T-cell (primary cell): ENCODE measurements around the gene SH2D7. TPM values are rescaled to one million over a fixed set of nuclear protein-coding genes. Genes with fewer than 3 reads are reported as not detected.

Experiments used
- ATAC-seq, 4 experiments: fragments of 200-7000 bp in 3 of 4; fragments of 150-1000 bp in 1 of 4; cut with Tn5 transposase; replicated peaks in 1 of 4; 1 replicate in 3 of 4; 2 replicates in 1 of 4; pipeline ENCODE4 v1.10.0; 2021; ENCODE audit warnings: moderate library complexity in 3 of 4, mild to moderate bottlenecking in 2 of 4, moderate number of reproducible peaks in 1 of 4
- CTCF ChIA-PET, 2 donors: fragments of 300-600 bp; sonication (Branson Sonifier 250); formaldehyde crosslinking; loops; one replicate each; lab custom pipeline; 2022; ENCODE audit warnings: antibody characterized with exemption in 2 of 2; lab: Charles Lee
- POLR2A ChIA-PET, 2 donors: fragments of 300-600 bp; sonication (Branson Sonifier 250); formaldehyde crosslinking; loops; one replicate each; lab custom pipeline; 2022; ENCODE audit warnings: antibody characterized with exemption in 2 of 2; lab: Charles Lee
- DNase-seq, 35 experiments: peaks; one replicate each; pipeline versions ENCODE4 v3.0.0 to v3.0.0-alpha.2; 2013 to 2023
- H3K27ac ChIP-seq: one replicate; pipeline ENCODE4 v1.5.1; 2013; ENCODE audit warnings: low read length
- H3K27me3 ChIP-seq, 2 experiments: replicated peaks in 1 of 2; 1 replicate in 1 of 2; 2 replicates in 1 of 2; pipeline versions ENCODE4 v1.6.1 to v1.7.0; 2013; ENCODE audit warnings: low read length in 1 of 2, mixed read lengths in 1 of 2; ENCODE audit not compliant: control insufficient read depth in 2 of 2, insufficient read depth in 2 of 2; ENCODE audit errors: extremely low read depth in 1 of 2
- H3K36me3 ChIP-seq, 2 donors: 1 replicate in 1 of 2; 2 replicates in 1 of 2; pipeline versions ENCODE4 v1.6.1 to v1.7.0; 2013; ENCODE audit warnings: low read length in 1 of 2; ENCODE audit not compliant: control insufficient read depth in 2 of 2, insufficient read depth in 1 of 2; ENCODE audit errors: extremely low read depth in 1 of 2
- H3K4me1 ChIP-seq, 2 experiments: 1 replicate in 1 of 2; 2 replicates in 1 of 2; pipeline versions ENCODE4 v1.6.1 to v1.7.0; 2013; ENCODE audit warnings: low read length in 2 of 2, mixed read lengths in 1 of 2; ENCODE audit not compliant: insufficient read depth in 2 of 2, control insufficient read depth in 1 of 2; ENCODE audit errors: extremely low read depth in 1 of 2
- H3K4me3 ChIP-seq, 2 donors: 1 replicate in 1 of 2; 2 replicates in 1 of 2; pipeline versions ENCODE4 v1.5.1 to v1.7.0; 2013; ENCODE audit warnings: mild to moderate bottlenecking in 2 of 2, low read length in 1 of 2, moderate library complexity in 1 of 2; ENCODE audit not compliant: control insufficient read depth in 1 of 2; ENCODE audit errors: extremely low read depth in 1 of 2
- H3K9me3 ChIP-seq: 2 replicates; pipeline ENCODE4 v1.7.0; 2013
- H3K27ac Mint-ChIP-seq, 2 donors: one replicate each; pipeline ENCODE4 v1.8.0; 2020 to 2021; ENCODE audit warnings: mild to moderate bottlenecking in 2 of 2, mixed read lengths in 2 of 2
- H3K27me3 Mint-ChIP-seq, 2 donors: one replicate each; pipeline ENCODE4 v1.8.0; 2021 to 2022; ENCODE audit warnings: mixed read lengths in 2 of 2
- H3K36me3 Mint-ChIP-seq: one replicate; pipeline ENCODE4 v1.8.0; 2021; ENCODE audit warnings: mixed read lengths
- H3K4me1 Mint-ChIP-seq, 3 donors: one replicate each; pipeline ENCODE4 v1.8.0; 2020 to 2022; ENCODE audit warnings: mixed read lengths in 3 of 3, mild to moderate bottlenecking in 1 of 3
- H3K4me3 Mint-ChIP-seq, 3 donors: one replicate each; pipeline ENCODE4 v1.8.0; 2020 to 2022; ENCODE audit warnings: mild to moderate bottlenecking in 3 of 3, mixed read lengths in 3 of 3, moderate library complexity in 3 of 3
- H3K9me3 Mint-ChIP-seq, 3 donors: one replicate each; pipeline ENCODE4 v1.8.0; 2020 to 2022; ENCODE audit warnings: mixed read lengths in 3 of 3
- WGBS: methylation state at CpG from one replicate; pipeline ENCODE4 v1.1.5; 2013; ENCODE audit warnings: missing lambda C conversion rate; ENCODE audit not compliant: insufficient coverage; 5-methylcytosine and 5-hydroxymethylcytosine counted together
- total RNA-seq, 35 experiments: library from RNA in 6 of 35; stranded (reverse) in 6 of 35; fragments of 120-200 nt in 1 of 35; gene quantifications; one replicate each; pipeline versions ENCODE4 v1.2.1 to v1.2.4 and lab custom pipeline; 2013 to 2026

The SH2D7 gene
- total RNA-seq, 5 donors from 2014 or later (not counting 1 experiment from before 2014, with no cell fraction given): not detected

GRCh38 chr15:78103406-78104118 is 11.2 kb downstream of the SH2D7 start:
- WGBS: 44% methylated on average over 9 of the region's 12 CpGs
- H3K4me1 ChIP-seq: peaks cover 17 to 50% of the 10 kb centered on the region in 2 experiments
- POLR2A ChIA-PET: no interaction called here

DNA sequence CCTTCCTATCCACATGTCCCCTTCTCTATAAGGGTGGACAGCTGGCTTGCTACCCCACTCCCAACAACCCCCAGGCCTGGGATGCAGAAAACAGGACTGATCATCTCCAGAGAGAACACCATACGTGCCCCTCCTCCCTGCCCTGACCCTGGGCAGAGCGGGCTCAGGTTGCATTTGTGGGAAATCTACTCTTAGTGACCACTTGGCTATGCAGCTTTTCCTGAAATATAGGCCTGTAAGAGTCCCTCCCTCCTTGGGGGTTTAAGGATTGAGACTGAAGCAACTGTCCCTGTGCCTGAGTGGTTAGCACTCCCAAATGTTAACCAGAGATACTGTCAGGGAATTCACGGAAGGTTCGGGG is 11.7 kb downstream of the SH2D7 start:
- DNase-seq: no peak
- Mint-ChIP-seq H3K27me3 (no peaks in the 10 kb centered on the region), H3K27ac (peak overlapping the region; percentile 91 to 95), H3K36me3 (no peaks in the 10 kb centered on the region), H3K9me3 (no peaks in the 10 kb centered on the region), H3K4me3 (peak overlapping the region in 2 of 3 donors; percentile 18 to 74), H3K4me1 (peaks cover 32 to 59% (median 43%) of the 10 kb centered on the region in 3 donors)
- peak overlapping the region in 1 of 2 donors; percentile 30 for H3K4me3 ChIP-seq
- peak overlapping the region; percentile 75 for H3K27ac ChIP-seq
- peaks cover 0 to 3% of the 10 kb centered on the region in 2 experiments for H3K27me3 ChIP-seq
- H3K4me1 ChIP-seq: peaks cover 17 to 51% of the 10 kb centered on the region in 2 experiments
- no peaks in the 10 kb centered on the region for H3K9me3 ChIP-seq
- no peaks in the 10 kb centered on the region for H3K36me3 ChIP-seq
- ChIA-PET CTCF (interaction anchor here (0.6 to 2.2 kb wide), 3 partner anchors 52 to 104 kb away, joined by 3 to 5 read pairs (median 3); no protein-coding TSS in a partner anchor), POLR2A (interaction anchor here in 1 of 2 donors (0.6 kb wide), 1 partner anchor 779 kb away, joined by 3 read pairs; no protein-coding TSS in a partner anchor)
- peak in 1 of 4 experiments; percentile 21 for ATAC-seq
- WGBS: 100% methylated on average over 2 of the region's 4 CpGs

More at GRCh38 chr15:78103406-78104118, 11.2 kb downstream of the SH2D7 start:
- Mint-ChIP-seq H3K36me3 (no peaks in the 10 kb centered on the region), H3K4me3 (peak overlapping the region in 2 of 3 donors; percentile 18 to 74), H3K4me1 (peaks cover 32 to 56% (median 43%) of the 10 kb centered on the region in 3 donors), H3K27ac (peak overlapping the region; percentile 91 to 95), H3K27me3 (no peaks in the 10 kb centered on the region), H3K9me3 (no peaks in the 10 kb centered on the region)
- H3K27me3 ChIP-seq: peaks cover 0 to 2% of the 10 kb centered on the region in 2 experiments
- H3K9me3 ChIP-seq: no peaks in the 10 kb centered on the region
- peak; percentile 69 to 83 (median 73) for ATAC-seq
- H3K27ac ChIP-seq: peak overlapping the region; percentile 75
- peak overlapping the region in 1 of 2 donors; percentile 30 for H3K4me3 ChIP-seq
- peak; percentile 26 to 71 (median 54) for DNase-seq
- CTCF ChIA-PET: interaction anchor here in 1 of 2 donors (1.2 to 2.2 kb wide), 2 partner anchors 13 to 69 kb away, joined by 3 to 5 read pairs; no protein-coding TSS in a partner anchor
- H3K36me3 ChIP-seq: no peaks in the 10 kb centered on the region

DNA sequence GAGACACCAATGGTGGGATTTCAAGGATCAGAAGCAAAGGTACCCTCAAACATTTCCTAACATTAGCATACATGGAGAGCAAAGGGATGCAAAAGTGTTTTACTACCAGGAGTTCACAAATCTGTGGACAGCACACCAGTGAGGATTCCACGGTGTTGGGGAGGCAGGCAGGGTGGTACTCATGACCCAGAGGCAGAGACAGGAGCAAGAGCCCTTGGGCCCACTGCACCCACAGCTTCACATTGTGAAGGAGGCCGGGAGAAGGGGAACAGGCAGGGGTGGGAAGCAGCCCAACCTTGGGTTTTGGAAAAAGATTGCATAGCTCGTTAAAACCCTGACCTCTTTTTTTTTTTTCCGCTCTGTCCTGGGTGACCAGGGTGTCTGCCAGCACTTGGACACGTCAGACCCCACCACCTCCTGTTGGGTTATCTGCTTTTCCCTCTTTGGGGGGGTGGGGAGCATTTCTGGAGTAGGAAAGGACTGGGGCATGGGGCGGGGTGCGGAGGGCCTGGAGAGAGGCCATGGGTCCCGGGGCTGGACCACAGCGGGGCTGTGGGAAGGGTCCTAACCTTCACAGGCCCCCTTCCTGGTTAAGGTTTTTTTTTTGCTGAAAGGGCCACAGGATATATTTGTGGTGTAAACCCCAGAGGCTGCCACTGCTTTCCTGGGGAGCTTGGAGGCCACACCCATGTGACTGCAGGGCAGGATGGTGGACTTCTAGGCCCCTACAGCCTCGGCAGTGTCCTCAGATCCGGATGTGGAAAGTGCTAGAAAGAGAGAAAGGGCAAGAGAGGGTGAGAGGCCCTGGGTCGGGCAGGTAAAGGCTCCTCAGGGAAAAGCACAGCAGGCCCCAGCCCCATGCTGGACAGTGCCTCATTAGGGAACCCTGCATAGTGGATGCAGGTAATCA is 12.5 kb downstream of the SH2D7 start:
- Mint-ChIP-seq H3K36me3 (no peaks in the 10 kb centered on the region), H3K4me3 (peak overlapping the region in 2 of 3 donors; percentile 6 to 74), H3K27me3 (no peaks in the 10 kb centered on the region), H3K9me3 (no peaks in the 10 kb centered on the region), H3K27ac (peak overlapping the region; percentile 91 to 95), H3K4me1 (peaks cover 32 to 59% (median 43%) of the 10 kb centered on the region in 3 donors)
- Histone ChIP-seq H3K36me3 (no peaks in the 10 kb centered on the region), H3K4me1 (peaks cover 17 to 51% of the 10 kb centered on the region in 2 experiments), H3K9me3 (no peaks in the 10 kb centered on the region), H3K27me3 (peaks cover 0 to 3% of the 10 kb centered on the region in 2 experiments), H3K27ac (peak overlapping the region; percentile 75), H3K4me3 (no peak overlapping the region)
- POLR2A ChIA-PET: interaction anchor here in 1 of 2 donors (0.6 kb wide), 1 partner anchor 778 kb away, joined by 3 read pairs; no protein-coding TSS in a partner anchor
- CTCF ChIA-PET: interaction anchor here (0.6 to 2.2 kb wide), 3 partner anchors 53 to 105 kb away, joined by 3 to 5 read pairs (median 3); no protein-coding TSS in a partner anchor
- no peak for DNase-seq
- 80% methylated on average over 3 of the region's 12 CpGs for WGBS
- ATAC-seq: no peak

GRCh38 chr15:78105476-78106241 is 13.3 kb downstream of the SH2D7 start:
- ATAC-seq (no peak), DNase-seq (no peak)
- Mint-ChIP-seq H3K27me3 (no peaks in the 10 kb centered on the region), H3K4me1 (peaks cover 32 to 59% (median 43%) of the 10 kb centered on the region in 3 donors), H3K27ac (peak overlapping the region; percentile 91 to 95), H3K9me3 (no peaks in the 10 kb centered on the region), H3K4me3 (peak overlapping the region in 1 of 3 donors; percentile 4), H3K36me3 (no peaks in the 10 kb centered on the region)
- Histone ChIP-seq H3K4me1 (peaks cover 17 to 51% of the 10 kb centered on the region in 2 experiments), H3K4me3 (no peak overlapping the region), H3K27ac (peak overlapping the region; percentile 15), H3K27me3 (peaks cover 0 to 3% of the 10 kb centered on the region in 2 experiments), H3K9me3 (no peaks in the 10 kb centered on the region), H3K36me3 (no peaks in the 10 kb centered on the region)
- 67% methylated on average over 7 of the region's 16 CpGs for WGBS
- ChIA-PET CTCF (interaction anchor here in 1 of 2 donors (0.5 to 1.2 kb wide), 2 partner anchors 35 to 54 kb away, joined by 3 to 6 read pairs; no protein-coding TSS in a partner anchor), POLR2A (no interaction called here)

DNA sequence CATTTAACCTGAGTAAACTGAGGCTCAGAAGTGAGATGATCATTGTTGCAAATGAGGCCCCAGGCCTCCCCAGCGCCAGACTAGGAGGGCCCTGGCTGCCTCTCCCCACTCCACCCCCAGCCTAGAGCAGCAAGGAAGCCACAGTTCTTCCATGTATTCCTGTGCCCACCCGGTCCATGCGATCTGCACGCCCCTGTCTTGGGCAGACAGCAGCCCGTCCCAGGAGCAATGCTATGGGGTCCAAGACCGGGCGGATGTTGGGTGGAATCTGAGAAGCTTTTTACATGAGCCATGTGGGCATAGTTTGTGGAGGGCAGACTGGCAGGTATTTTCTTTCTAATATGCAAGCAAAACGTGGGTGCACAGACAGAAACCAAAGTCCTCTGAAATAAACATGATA is 15.1 kb downstream of the SH2D7 start:
- H3K4me3 Mint-ChIP-seq: no peak overlapping the region
- H3K9me3 Mint-ChIP-seq: no peaks in the 10 kb centered on the region
- no peaks in the 10 kb centered on the region for H3K36me3 Mint-ChIP-seq
- no peaks in the 10 kb centered on the region for H3K27me3 Mint-ChIP-seq
- Histone ChIP-seq H3K36me3 (no peaks in the 10 kb centered on the region), H3K4me3 (no peak overlapping the region), H3K9me3 (no peaks in the 10 kb centered on the region), H3K27me3 (peaks cover 0 to 3% of the 10 kb centered on the region in 2 experiments), H3K27ac (no peak overlapping the region), H3K4me1 (peaks cover 17 to 48% of the 10 kb centered on the region in 2 experiments)
- ChIA-PET POLR2A (no interaction called here), CTCF (interaction anchor here (0.6 to 5.0 kb wide), 13 partner anchors 57 to 158 kb away, joined by 3 to 40 read pairs (median 4); no protein-coding TSS in a partner anchor)
- peak overlapping the region; percentile 52 to 66 for H3K27ac Mint-ChIP-seq
- DNase-seq (no peak), ATAC-seq (no peak)
- peaks cover 32 to 55% (median 41%) of the 10 kb centered on the region in 3 donors for H3K4me1 Mint-ChIP-seq
- WGBS: 85% methylated on average over 6 of the region's 8 CpGs
